BJ (cell line): ENCODE measurements around the gene KATNB1. TPM values are rescaled to one million over a fixed set of nuclear protein-coding genes. Genes with fewer than 3 reads are reported as not detected.

Experiments
- CTCF ChIA-PET: fragments of 350-600 bp; formaldehyde crosslinking; extraction: SDS; loops from one replicate; lab custom pipeline; 2021; ENCODE audit warnings: antibody characterized with exemption, inconsistent platforms; lab: Yijun Ruan, JAX
- POLR2A ChIA-PET: fragments of 300-600 bp; sonication (Branson Sonifier 250); formaldehyde crosslinking; extraction: SDS; loops from one replicate; lab custom pipeline; 2021; ENCODE audit warnings: antibody characterized with exemption; lab: Charles Lee
- DNase-seq: peaks from one replicate; pipeline ENCODE4 v3.0.0-alpha.2; 2011; ENCODE audit warnings: low read depth
- H3K27me3 ChIP-seq: 2 replicates; pipeline ENCODE4 v1.6.0; 2011; ENCODE audit warnings: low read length; ENCODE audit not compliant: control insufficient read depth, insufficient read depth
- H3K36me3 ChIP-seq: 2 replicates; pipeline ENCODE4 v1.5.1; 2011; ENCODE audit warnings: low read length; ENCODE audit not compliant: control insufficient read depth, insufficient read depth
- H3K4me3 ChIP-seq: 2 replicates; pipeline ENCODE4 v1.5.1; 2011; ENCODE audit warnings: low read depth, mild to moderate bottlenecking, control low read depth, low read length
- CTCF ChIP-seq: IDR thresholded peaks from 2 replicates; pipeline ENCODE4 v1.5.1; 2011; ENCODE audit warnings: low read depth, mild to moderate bottlenecking, control low read depth, inconsistent platforms, low read length, moderate library complexity; ENCODE audit not compliant: insufficient read depth
- polyA plus RNA-seq: library from polyadenylated mRNA; depleted of rRNA; stranded (reverse); fragments of >200 nt; gene quantifications from 2 replicates; pipeline ENCODE4 v1.2.3, GENCODE V29; 2011

Gene KATNB1
- polyA plus RNA-seq, 1 experiment = 28.1 TPM

- Histone ChIP-seq H3K36me3 (peaks cover 39% of the 10 kb centered on the region), H3K27me3 (no peaks in the 10 kb centered on the region), H3K4me3 (no peak overlapping the region)
- no peak for DNase-seq
- no peak for TF ChIP-seq CTCF
- ChIA-PET CTCF (interaction anchor here (1.5 kb wide), 1 partner anchor 10 kb away, joined by 3 read pairs; no protein-coding TSS in a partner anchor), POLR2A (no interaction called here)
Measured at GRCh38 chr16:57788252-57788841, 52.8 kb downstream of the KATNB1 start.

- DNase-seq = no peak
- Histone ChIP-seq H3K27me3 (no peaks in the 10 kb centered on the region), H3K4me3 (no peak overlapping the region), H3K36me3 (peaks cover 39% of the 10 kb centered on the region)
- TF ChIP-seq CTCF = no peak
- ChIA-PET POLR2A (no interaction called here), CTCF (no interaction called here)
Measured at GRCh38 chr16:57788951-57789350, 53.4 kb downstream of the KATNB1 start.

GRCh38 chr16:57791195-57791892, 55.8 kb downstream of the KATNB1 start:
- DNase-seq = no peak
- POLR2A ChIA-PET = no interaction called here
- H3K36me3 ChIP-seq = peaks cover 36% of the 10 kb centered on the region
- no peak overlapping the region for H3K4me3 ChIP-seq
- CTCF ChIA-PET = interaction anchor here (1.8 to 2.5 kb wide), 3 partner anchors 10 to 60 kb away, joined by 3 to 7 read pairs (median 6); no protein-coding TSS in a partner anchor
- no peak for TF ChIP-seq CTCF
- H3K27me3 ChIP-seq = no peaks in the 10 kb centered on the region

GRCh38 chr16:57791893-57792461, 56.4 kb downstream of the KATNB1 start:
- H3K36me3 ChIP-seq = peaks cover 35% of the 10 kb centered on the region
- TF ChIP-seq CTCF = no peak
- CTCF ChIA-PET = interaction anchor here (1.8 to 2.5 kb wide), 3 partner anchors 9 to 60 kb away, joined by 3 to 7 read pairs (median 6); no protein-coding TSS in a partner anchor
- POLR2A ChIA-PET = no interaction called here
- no peaks in the 10 kb centered on the region for H3K27me3 ChIP-seq
- no peak overlapping the region for H3K4me3 ChIP-seq
- DNase-seq = no peak

- POLR2A ChIA-PET = no interaction called here
- Histone ChIP-seq H3K27me3 (no peaks in the 10 kb centered on the region), H3K36me3 (peaks cover 33% of the 10 kb centered on the region), H3K4me3 (no peak overlapping the region)
- DNase-seq = no peak
- no peak for TF ChIP-seq CTCF
- CTCF ChIA-PET = interaction anchor here (1.1 to 5.2 kb wide), 4 partner anchors 10 to 204 kb away, joined by 4 to 25 read pairs (median 8); no protein-coding TSS in a partner anchor
Measured at GRCh38 chr16:57794849-57795430, 59.4 kb downstream of the KATNB1 start.
